H9 (cell line): ENCODE measurements around the gene ABR. TPM values are rescaled to one million over a fixed set of nuclear protein-coding genes. Genes with fewer than 3 reads are reported as not detected.

Source experiments
- DNase-seq: peaks from one replicate; pipeline ENCODE4 v3.0.0-alpha.2; 2017
- H2AFZ ChIP-seq: one replicate; pipeline ENCODE4 v1.6.1; 2013; ENCODE audit warnings: mild to moderate bottlenecking, low read length, control low read depth, moderate library complexity
- H2AK5ac ChIP-seq: 2 replicates; pipeline ENCODE4 v1.6.1; 2013; ENCODE audit warnings: low read length, control low read depth, mixed read lengths; ENCODE audit not compliant: insufficient read length
- H2BK120ac ChIP-seq: one replicate; pipeline ENCODE4 v1.6.1; 2013; ENCODE audit warnings: low read depth, mild to moderate bottlenecking, low read length, control low read depth, inconsistent platforms; ENCODE audit not compliant: poor library complexity, severe bottlenecking
- H2BK12ac ChIP-seq: 2 replicates; pipeline ENCODE4 v1.6.1; 2013; ENCODE audit warnings: low read length, control low read depth, mixed read lengths, low read depth; ENCODE audit not compliant: insufficient read length
- H2BK15ac ChIP-seq: 2 replicates; pipeline ENCODE4 v1.6.1; 2013; ENCODE audit warnings: low read depth, low read length, control low read depth
- H2BK20ac ChIP-seq: one replicate; pipeline ENCODE4 v1.6.1; 2013; ENCODE audit warnings: low read depth, mild to moderate bottlenecking, low read length, control low read depth, inconsistent platforms; ENCODE audit not compliant: poor library complexity, severe bottlenecking
- H2BK5ac ChIP-seq: 2 replicates; pipeline ENCODE4 v1.6.1; 2013; ENCODE audit warnings: low read length, control low read depth, mixed read lengths; ENCODE audit not compliant: insufficient read length
- H3K14ac ChIP-seq: 2 replicates; pipeline ENCODE4 v1.6.1; 2013; ENCODE audit warnings: low read length, control low read depth; ENCODE audit not compliant: insufficient read depth
- H3K18ac ChIP-seq: 2 replicates; pipeline ENCODE4 v1.6.1; 2013; ENCODE audit warnings: low read depth, mild to moderate bottlenecking, mixed read lengths, low read length, control low read depth; ENCODE audit not compliant: insufficient read length
- H3K23ac ChIP-seq: 2 replicates; pipeline ENCODE4 v1.6.1; 2013; ENCODE audit warnings: low read length, control low read depth, mixed read lengths, low read depth; ENCODE audit not compliant: insufficient read length
- H3K23me2 ChIP-seq: 2 replicates; pipeline ENCODE4 v1.6.1; 2013; ENCODE audit warnings: low read depth, mild to moderate bottlenecking, mixed read lengths, low read length, control low read depth; ENCODE audit not compliant: insufficient read length, poor library complexity, severe bottlenecking
- H3K27ac ChIP-seq: 2 replicates; pipeline ENCODE4 v1.5.1; 2013; ENCODE audit warnings: low read length, control low read depth, mixed read lengths, low read depth; ENCODE audit not compliant: insufficient read length
- H3K27me3 ChIP-seq: 2 replicates; pipeline ENCODE4 v1.6.1; 2013; ENCODE audit warnings: low read length, control low read depth, inconsistent platforms; ENCODE audit not compliant: insufficient read depth
- H3K4ac ChIP-seq: 2 replicates; pipeline ENCODE4 v1.6.1; 2013; ENCODE audit warnings: low read depth, mild to moderate bottlenecking, control low read depth, inconsistent platforms, low read length, moderate library complexity
- H3K4me1 ChIP-seq: 2 replicates; pipeline ENCODE4 v1.6.1; 2013; ENCODE audit warnings: low read length, control low read depth, inconsistent platforms; ENCODE audit not compliant: insufficient read depth
- H3K4me2 ChIP-seq: 2 replicates; pipeline ENCODE4 v1.6.1; 2013; ENCODE audit warnings: low read length, control low read depth, mixed read lengths; ENCODE audit not compliant: insufficient read length, insufficient read depth
- H3K56ac ChIP-seq: 2 replicates; pipeline ENCODE4 v1.6.1; 2013; ENCODE audit warnings: low read depth, mild to moderate bottlenecking, mixed read lengths, low read length, control low read depth; ENCODE audit not compliant: insufficient read length
- H3K79me1 ChIP-seq: 2 replicates; pipeline ENCODE4 v1.6.1; 2013; ENCODE audit warnings: low read depth, mild to moderate bottlenecking, moderate library complexity, low read length, control low read depth, inconsistent platforms; ENCODE audit not compliant: insufficient read depth, poor library complexity, severe bottlenecking
- H3K79me2 ChIP-seq: 2 replicates; pipeline ENCODE4 v1.6.1; 2013; ENCODE audit warnings: low read length, control low read depth, inconsistent platforms; ENCODE audit not compliant: insufficient read depth
- H3K9ac ChIP-seq: 2 replicates; pipeline ENCODE4 v1.6.1; 2013; ENCODE audit warnings: low read length, control low read depth, mixed read lengths; ENCODE audit not compliant: insufficient read length; ENCODE audit errors: extremely low read depth
- H3K9me3 ChIP-seq: one replicate; pipeline ENCODE4 v1.6.1; 2013; ENCODE audit warnings: low read depth, low read length, inconsistent platforms; ENCODE audit not compliant: control insufficient read depth
- H3T11ph ChIP-seq: one replicate; pipeline ENCODE4 v1.6.1; 2013; ENCODE audit warnings: mild to moderate bottlenecking, low read length, control low read depth, inconsistent platforms
- H4K20me1 ChIP-seq: one replicate; pipeline ENCODE4 v1.6.1; 2013; ENCODE audit not compliant: control insufficient read depth, insufficient read length, insufficient read depth
- H4K5ac ChIP-seq: 2 replicates; pipeline ENCODE4 v1.6.1; 2013; ENCODE audit warnings: low read depth, mild to moderate bottlenecking, mixed read lengths, low read length, control low read depth; ENCODE audit not compliant: insufficient read length
- H4K8ac ChIP-seq: replicated peaks from 2 replicates; pipeline ENCODE4 v1.6.1; 2013; ENCODE audit warnings: low read length, control low read depth, mixed read lengths, low read depth; ENCODE audit not compliant: insufficient read length
- H4K91ac ChIP-seq: 2 replicates; pipeline ENCODE4 v1.6.1; 2013; ENCODE audit warnings: low read depth, mild to moderate bottlenecking, moderate library complexity, mixed read lengths, low read length, control low read depth; ENCODE audit not compliant: insufficient read length
- H3K27ac Mint-ChIP-seq, 3 experiments: 2 replicates in 2 of 3; 3 replicates in 1 of 3; pipeline ENCODE4 v1.8.0; 2020 to 2021; ENCODE audit warnings: mixed read lengths in 3 of 3, mild to moderate bottlenecking in 1 of 3, moderate library complexity in 1 of 3
- H3K27me3 Mint-ChIP-seq: 2 replicates; pipeline ENCODE4 v1.8.0; 2021; ENCODE audit warnings: low read depth, mild to moderate bottlenecking, moderate library complexity, mixed read lengths
- H3K36me3 Mint-ChIP-seq, 3 experiments: 2 replicates in 2 of 3; 3 replicates in 1 of 3; pipeline ENCODE4 v1.8.0; 2020 to 2021; ENCODE audit warnings: low read depth in 3 of 3, mixed read lengths in 3 of 3; ENCODE audit not compliant: insufficient read depth in 1 of 3
- H3K4me1 Mint-ChIP-seq, 2 experiments: 2 replicates each; pipeline ENCODE4 v1.8.0; 2020; ENCODE audit warnings: mixed read lengths in 2 of 2
- H3K4me3 Mint-ChIP-seq, 2 experiments: 2 replicates in 1 of 2; 3 replicates in 1 of 2; pipeline ENCODE4 v1.8.0; 2020 to 2021; ENCODE audit warnings: mild to moderate bottlenecking in 2 of 2, mixed read lengths in 2 of 2, moderate library complexity in 1 of 2
- H3K9me3 Mint-ChIP-seq, 2 experiments: 2 replicates in 1 of 2; 3 replicates in 1 of 2; pipeline ENCODE4 v1.8.0; 2020; ENCODE audit warnings: mild to moderate bottlenecking in 2 of 2, mixed read lengths in 2 of 2, moderate library complexity in 1 of 2
- WGBS: extraction: QIAGEN DNeasy Blood & Tissue Kit; methylation state at CpG from one replicate; pipeline ENCODE4 v1.1.7; 2013; ENCODE audit warnings: missing lambda C conversion rate, low lambda C conversion rate, mixed read lengths; ENCODE audit not compliant: insufficient read length; ENCODE audit errors: extremely low coverage; 5-methylcytosine and 5-hydroxymethylcytosine counted together
- total RNA-seq: library from RNA; stranded (reverse); gene quantifications from 2 replicates; pipeline ENCODE4 v1.2.1, GENCODE V29; 2021
- TF ChIP-seq, protein P1 (sequence below): fragments of 200-600 bp; sonication (generic); conservative IDR thresholded peaks from 3 replicates; pipeline ENCODE4 v1.8.0; 2021; ENCODE audit warnings: antibody characterized with exemption, mild to moderate bottlenecking

Gene ABR
- total RNA-seq, 1 experiment from 2014 or later = 34.7 TPM

DNA sequence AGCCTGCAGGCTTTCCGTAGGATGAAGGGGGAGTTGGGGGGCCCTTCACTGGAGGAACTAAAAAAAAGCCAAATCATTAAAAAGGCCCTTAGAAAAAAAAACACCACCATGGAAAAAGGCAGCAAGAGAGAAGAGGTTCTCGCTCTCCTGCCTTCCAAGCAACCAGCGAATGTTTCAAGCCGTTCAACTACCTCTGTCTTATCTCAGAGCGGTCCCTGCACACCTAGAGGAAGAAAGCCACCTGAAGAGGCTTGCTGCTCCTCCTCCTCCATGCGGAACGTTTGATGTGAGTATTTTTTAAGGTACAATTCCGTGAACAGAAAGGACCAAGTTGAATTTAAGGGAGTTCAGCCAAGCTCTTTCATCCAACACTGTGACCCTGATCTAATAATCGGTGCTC lies 209.4 kb downstream of the ABR start:
- Histone ChIP-seq H3K23me2 (no peaks in the 10 kb centered on the region), H2BK5ac (no peak overlapping the region), H2BK12ac (no peak overlapping the region), H2AK5ac (no peak overlapping the region), H3K79me2 (peaks cover 31% of the 10 kb centered on the region; the same call in 1 of the 2 replicates), H3K9ac (no peak overlapping the region), H3K14ac (no peak overlapping the region), H3T11ph (no peak overlapping the region), H4K5ac (no peak overlapping the region), H3K27ac (peak overlapping the region; percentile 13), H4K91ac (no peak overlapping the region), H2AFZ (no peak overlapping the region), H3K27me3 (no peaks in the 10 kb centered on the region), H2BK15ac (no peak overlapping the region), H2BK20ac (no peak overlapping the region), H3K4me2 (no peak overlapping the region), H2BK120ac (no peak overlapping the region), H4K8ac (no peak overlapping the region), H4K20me1 (peaks cover 2% of the 10 kb centered on the region), H3K9me3 (no peaks in the 10 kb centered on the region), H3K18ac (no peak overlapping the region), H3K4ac (no peak overlapping the region), H3K4me1 (peaks cover 4% of the 10 kb centered on the region; the same call in 1 of the 2 replicates), H3K56ac (no peak overlapping the region), H3K23ac (no peak overlapping the region), H3K79me1 (peaks cover 13% of the 10 kb centered on the region)
- Mint-ChIP-seq H3K36me3 (peaks cover 14 to 33% (median 29%) of the 10 kb centered on the region in 3 experiments), H3K4me3 (no peak overlapping the region; a peak in 1 of 5 replicates), H3K27ac (peak overlapping the region; percentile 47 to 95 (median 59); a peak in 5 of 7 replicates), H3K9me3 (no peaks in the 10 kb centered on the region; a peak in 1 of 5 replicates), H3K4me1 (peaks cover 45 to 60% of the 10 kb centered on the region in 2 experiments), H3K27me3 (no peaks in the 10 kb centered on the region)
- WGBS = no CpG with 5 or more reads among the region's 9 CpGs
- no peak for DNase-seq
- TF ChIP-seq, protein P1, sequence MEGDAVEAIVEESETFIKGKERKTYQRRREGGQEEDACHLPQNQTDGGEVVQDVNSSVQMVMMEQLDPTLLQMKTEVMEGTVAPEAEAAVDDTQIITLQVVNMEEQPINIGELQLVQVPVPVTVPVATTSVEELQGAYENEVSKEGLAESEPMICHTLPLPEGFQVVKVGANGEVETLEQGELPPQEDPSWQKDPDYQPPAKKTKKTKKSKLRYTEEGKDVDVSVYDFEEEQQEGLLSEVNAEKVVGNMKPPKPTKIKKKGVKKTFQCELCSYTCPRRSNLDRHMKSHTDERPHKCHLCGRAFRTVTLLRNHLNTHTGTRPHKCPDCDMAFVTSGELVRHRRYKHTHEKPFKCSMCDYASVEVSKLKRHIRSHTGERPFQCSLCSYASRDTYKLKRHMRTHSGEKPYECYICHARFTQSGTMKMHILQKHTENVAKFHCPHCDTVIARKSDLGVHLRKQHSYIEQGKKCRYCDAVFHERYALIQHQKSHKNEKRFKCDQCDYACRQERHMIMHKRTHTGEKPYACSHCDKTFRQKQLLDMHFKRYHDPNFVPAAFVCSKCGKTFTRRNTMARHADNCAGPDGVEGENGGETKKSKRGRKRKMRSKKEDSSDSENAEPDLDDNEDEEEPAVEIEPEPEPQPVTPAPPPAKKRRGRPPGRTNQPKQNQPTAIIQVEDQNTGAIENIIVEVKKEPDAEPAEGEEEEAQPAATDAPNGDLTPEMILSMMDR = no peak
